Measurements from ENCODE around the gene PNPLA7.

Gene PNPLA7

DNA sequence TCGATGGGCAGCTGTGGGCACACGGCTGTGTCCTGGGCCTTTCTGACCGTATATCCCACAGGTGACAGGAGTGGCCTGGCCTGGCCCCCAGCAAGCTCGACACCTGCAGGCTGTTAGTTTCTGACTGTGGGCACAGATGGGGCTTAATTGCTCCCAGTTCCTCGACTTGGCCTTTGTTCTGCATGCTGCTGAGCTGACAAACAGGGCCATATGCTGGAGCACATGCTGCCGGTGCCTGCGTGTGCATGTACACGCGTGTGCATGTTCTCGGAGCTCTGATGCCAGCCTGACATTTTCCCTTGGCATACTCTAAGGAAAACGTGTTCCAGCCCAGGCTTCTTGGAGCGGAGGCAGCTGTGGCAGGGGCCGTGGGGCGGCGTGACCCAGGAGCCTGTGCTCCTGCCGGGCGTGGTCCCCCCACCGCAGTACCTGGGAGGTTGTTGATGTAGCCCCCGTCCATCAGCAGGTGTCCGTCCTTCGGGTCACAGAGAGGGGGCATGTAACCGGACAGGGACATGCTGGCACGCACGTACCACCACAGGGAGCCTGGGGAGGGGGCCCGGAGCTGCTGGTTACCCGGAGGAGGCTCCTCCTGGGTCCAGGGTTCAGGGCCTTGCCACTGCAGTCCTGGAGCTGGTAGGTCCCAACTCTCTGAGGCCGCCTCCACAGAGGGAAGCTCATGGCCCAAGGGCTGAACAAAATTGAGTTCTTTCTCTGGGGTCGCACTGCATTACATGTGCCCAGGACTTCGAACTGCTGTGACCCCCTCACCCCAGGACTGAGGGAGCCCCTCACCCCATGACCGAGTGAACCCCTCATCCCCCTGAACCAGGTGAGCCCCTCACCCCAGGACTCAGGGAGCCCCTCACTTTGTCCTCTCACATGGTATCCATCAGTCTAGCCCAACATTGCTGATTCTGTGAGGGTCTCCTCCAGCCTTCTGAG lies 86.9 kb downstream of the PNPLA7 start:
- DNase-seq (ENCODE audit: insufficient read length, low spot score) (no peak), FAIRE-seq (no peak)

GRCh38 chr9:137462396-137462985 lies 87.7 kb downstream of the PNPLA7 start:
- FAIRE-seq (no peak), DNase-seq (ENCODE audit: insufficient read length, low spot score) (no peak)

GRCh38 chr9:137461663-137462395 lies 88.4 kb downstream of the PNPLA7 start:
- peak; percentile 87 for FAIRE-seq

GRCh38 chr9:137461316-137461662 lies 88.9 kb downstream of the PNPLA7 start:
- no peak for DNase-seq (ENCODE audit: insufficient read length, low spot score)

More at GRCh38 chr9:137461663-137462395, 88.4 kb downstream of the PNPLA7 start:
- peak; percentile 89 for DNase-seq (ENCODE audit: insufficient read length, low spot score)

DNA sequence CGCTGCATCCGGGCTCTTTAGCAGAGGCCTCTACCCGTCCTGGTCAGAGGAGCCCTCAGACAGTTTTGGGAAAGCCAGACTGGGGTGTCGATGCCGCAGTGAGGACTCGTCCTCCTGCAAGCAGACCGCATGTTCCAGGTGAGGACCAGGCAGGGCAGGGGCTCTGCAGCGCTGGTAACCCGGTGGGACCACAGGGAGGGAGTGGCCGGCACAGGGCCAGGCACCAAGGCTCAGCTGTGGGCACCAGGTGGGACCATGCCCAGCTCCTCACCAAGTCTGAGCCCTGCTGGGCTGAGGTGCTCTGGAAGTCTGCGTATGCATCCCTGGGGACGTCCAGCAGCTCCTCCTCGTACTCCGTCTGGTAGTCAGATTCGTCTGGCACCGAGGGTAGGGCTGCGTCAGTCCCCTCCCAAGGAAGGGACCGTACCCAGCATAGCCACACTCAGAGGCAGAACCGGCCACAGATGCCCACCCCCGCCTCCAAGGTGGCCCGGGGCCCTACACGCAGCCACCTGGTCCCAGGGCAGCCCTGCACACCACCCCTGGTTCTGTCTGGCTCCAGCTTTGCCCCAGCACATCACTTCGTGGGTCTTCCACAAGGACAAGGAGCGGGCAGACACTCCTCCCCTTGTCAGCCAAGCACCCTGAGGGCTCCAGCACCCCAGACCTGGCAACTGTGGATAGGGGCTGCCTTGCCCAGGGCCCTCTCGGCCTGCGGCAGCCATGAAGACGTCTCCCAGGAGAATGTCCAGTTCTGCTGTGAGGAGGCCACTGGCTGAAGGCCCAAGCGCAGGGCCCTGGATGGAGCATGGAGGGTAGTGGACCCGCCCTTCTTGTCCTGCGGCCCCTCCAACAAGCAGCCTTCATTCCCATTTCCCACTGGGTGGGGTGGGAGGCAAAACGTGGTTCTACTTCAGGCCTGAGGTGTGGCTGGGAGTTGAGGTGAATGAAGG lies 89.6 kb downstream of the PNPLA7 start:
- FAIRE-seq (no peak), DNase-seq (ENCODE audit: insufficient read length, low spot score) (no peak)

More at GRCh38 chr9:137461316-137461662, 88.9 kb downstream of the PNPLA7 start:
- FAIRE-seq, result no peak

GRCh38 chr9:137459601-137460362 lies 90.4 kb downstream of the PNPLA7 start:
- FAIRE-seq (no peak), DNase-seq (ENCODE audit: insufficient read length, low spot score) (no peak)

- peak; percentile 84 for FAIRE-seq
- DNase-seq (ENCODE audit: insufficient read length, low spot score), result peak; percentile 100
Measured at GRCh38 chr9:137459152-137459600, 91.0 kb downstream of the PNPLA7 start, which contains the start of gene NSMF. NSMF (minus strand) TSS chr9:137459334; CDS start chr9:137459102, 232 bp downstream.

DNA sequence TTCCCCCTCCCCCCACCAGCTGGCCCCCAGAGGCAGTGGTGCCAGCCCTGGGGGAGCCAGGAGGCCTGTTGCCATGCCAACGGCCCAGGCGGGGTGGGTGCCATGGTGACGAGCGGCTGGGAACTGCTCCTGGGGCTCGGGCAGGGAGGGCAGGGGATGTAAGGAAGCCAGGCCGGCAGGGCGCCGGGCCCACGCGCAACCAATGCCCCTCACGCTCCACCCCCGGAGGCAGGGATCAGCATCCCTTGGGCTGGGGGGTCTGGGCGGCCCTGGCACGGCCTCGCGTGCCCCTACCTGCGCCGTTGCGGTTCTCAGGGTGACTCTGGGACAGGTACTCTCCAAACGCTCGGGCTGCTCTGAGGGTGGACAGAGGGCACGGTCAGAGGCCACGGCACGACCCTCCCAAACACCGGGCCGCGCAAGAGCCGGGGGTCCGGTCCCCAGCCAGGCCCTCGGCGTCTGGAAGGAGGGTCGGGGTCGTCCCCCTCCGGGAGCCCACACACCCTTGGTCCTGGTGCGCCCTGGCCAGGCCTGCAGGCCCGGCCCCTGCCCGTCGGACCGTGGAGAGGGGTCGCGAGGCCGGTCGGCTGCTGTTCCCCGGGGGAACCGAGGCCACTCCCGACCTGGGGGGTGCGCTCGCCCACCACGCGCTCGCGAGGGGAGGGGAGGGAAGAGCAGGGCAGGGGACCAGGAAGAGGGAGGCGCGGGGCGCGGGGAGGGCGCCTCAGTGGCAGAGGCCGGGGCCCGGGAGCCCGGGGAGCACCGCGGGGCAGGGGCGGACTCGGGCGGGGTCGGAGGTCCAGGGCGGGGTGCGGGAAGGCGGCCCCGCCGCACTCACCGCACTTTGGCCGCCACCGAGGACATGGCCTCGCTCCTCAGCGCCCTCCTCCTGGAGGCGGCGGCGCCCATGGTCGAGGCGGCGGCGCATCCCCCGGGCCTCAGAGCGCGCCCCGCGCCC lies 91.7 kb downstream of the PNPLA7 start:
- FAIRE-seq (no peak), DNase-seq (ENCODE audit: insufficient read length, low spot score) (peak; percentile 44)

DNA sequence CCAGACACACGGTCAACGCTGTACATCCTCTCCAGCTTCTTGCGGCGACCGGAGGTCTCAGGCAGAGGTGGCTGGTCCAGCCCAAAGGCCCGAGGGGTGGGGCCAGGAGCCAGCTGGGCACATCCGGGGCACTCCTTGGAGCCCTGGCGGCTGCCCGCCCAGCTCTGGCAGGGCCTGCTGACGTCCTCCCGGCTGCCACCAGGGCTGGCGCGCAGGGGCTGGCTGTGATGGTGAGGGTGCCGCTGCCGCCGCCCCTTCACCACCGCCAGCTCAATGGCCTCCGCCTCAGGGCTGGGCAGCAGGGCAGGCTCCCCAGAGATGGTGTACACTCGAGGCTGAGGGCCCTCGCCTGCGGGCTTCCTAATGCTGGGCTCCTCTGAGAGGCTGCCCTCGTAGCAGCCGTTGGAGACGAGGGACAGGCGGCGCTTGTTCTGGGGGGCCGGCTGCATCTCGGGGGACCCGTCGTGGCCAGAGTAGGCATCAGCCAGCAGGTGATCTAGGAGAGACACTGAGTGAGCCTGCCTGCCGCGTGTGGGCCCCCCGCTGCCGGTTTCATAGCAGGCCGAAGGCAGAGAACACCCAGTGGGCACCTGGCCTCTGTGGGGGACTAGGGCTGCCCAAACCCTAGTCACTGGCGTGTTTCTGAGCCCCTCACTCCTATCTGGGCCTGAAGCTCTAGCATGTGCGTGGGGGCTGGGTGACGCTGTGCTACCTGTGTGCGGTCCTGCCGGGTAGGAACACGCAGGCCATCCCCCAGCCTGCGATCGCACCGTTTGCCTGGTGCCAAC lies 92.6 kb downstream of the PNPLA7 start:
- FAIRE-seq (no peak), DNase-seq (ENCODE audit: insufficient read length, low spot score) (no peak)

- FAIRE-seq, result no peak
- DNase-seq (ENCODE audit: insufficient read length, low spot score), result no peak
Measured at GRCh38 chr9:137456864-137457405, 93.3 kb downstream of the PNPLA7 start.

- DNase-seq (ENCODE audit: insufficient read length, low spot score), result no peak
- FAIRE-seq, result no peak
Measured at GRCh38 chr9:137456061-137456863, 93.9 kb downstream of the PNPLA7 start.

DNA sequence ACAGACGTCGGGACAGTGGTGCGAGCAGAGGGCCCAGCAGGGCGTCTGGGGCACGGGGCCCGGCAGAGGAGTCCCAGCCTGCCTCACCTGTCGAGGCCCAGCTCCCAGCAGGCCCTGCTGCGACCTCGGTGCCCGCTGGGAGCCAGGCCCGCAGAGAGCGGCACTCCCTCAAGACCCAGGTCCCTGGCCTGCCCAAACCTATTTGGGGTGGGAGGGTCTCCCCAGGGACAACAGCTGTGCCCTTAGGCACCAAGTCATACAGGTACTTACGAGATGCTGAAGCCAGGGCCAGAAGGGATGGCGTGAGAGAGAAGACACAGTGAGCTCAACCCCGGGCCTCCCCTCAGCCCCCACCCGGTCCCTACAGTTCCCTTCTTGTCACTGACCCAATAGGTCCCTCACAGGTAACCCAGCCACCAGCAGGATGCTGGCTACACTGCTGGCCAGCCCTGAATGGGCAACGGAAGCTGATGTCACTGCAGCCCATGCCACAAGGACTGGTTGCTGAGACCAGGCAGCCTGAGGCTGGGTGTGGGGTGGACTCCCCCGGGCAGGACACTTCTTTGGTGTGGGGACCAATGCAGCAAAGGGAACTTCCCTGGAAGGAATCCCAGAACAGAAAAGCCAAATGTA lies 94.7 kb downstream of the PNPLA7 start:
- FAIRE-seq (no peak), DNase-seq (ENCODE audit: insufficient read length, low spot score) (no peak)

GRCh38 chr9:137454597-137455358 lies 95.4 kb downstream of the PNPLA7 start:
- FAIRE-seq, result no peak
- DNase-seq (ENCODE audit: insufficient read length, low spot score), result no peak

- FAIRE-seq, result no peak
Measured at GRCh38 chr9:137454145-137454596, 96.0 kb downstream of the PNPLA7 start.

DNA sequence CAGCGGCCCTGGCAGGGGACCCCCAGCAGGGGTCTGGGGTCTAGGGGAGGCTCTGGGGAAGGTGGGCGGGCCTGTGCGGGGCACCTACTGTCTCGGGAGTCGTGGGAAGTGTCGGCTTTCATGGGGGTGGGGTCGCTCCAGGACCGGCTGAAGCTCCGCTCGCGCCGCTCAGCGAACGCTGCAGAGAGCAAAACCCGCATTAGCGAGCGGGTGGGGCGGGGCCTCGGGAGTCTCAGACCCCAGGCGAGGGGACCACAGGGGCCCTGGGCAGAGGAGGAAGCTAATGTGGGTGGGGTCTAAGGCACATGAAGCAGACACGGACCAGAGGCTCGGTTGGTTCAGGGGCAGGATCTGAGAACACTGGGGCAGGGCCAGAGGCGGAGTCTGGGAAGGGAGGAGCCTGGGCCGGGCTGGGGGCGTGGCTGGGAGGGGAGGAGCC lies 96.5 kb downstream of the PNPLA7 start:
- FAIRE-seq, result peak; percentile 84
- peak; percentile 94 for DNase-seq (ENCODE audit: insufficient read length, low spot score)

More at GRCh38 chr9:137454145-137454596, 96.0 kb downstream of the PNPLA7 start:
- DNase-seq (ENCODE audit: insufficient read length, low spot score), result peak; percentile 60

Measured in GM19239 (cell line).